HepG2 (cell line): ENCODE results near the gene SEMA7A. TPM values are rescaled to one million over a fixed set of nuclear protein-coding genes. Genes with fewer than 3 reads are reported as not detected.
A peak's percentile ranks its signal among the peaks of the same experiment; 100 is the strongest.

Source experiments
- AGO2 ChIP-seq: fragments of 200-400 bp; formaldehyde crosslinking; optimal IDR thresholded peaks from 2 replicates; pipeline ENCODE3; 2017; ENCODE audit warnings: mild to moderate bottlenecking, low read depth, low read length, moderate library complexity
- ELK4 ChIP-seq: sonication (generic); formaldehyde crosslinking; IDR thresholded peaks from 2 replicates; pipeline ENCODE4 v1.9.0; 2021; ENCODE audit warnings: missing genetic modification reagents, borderline replicate concordance
- HNF4A ChIP-seq: sonication (generic); formaldehyde crosslinking; IDR thresholded peaks from 2 replicates; pipeline ENCODE4 v1.4.0; 2020; ENCODE audit warnings: missing genetic modification reagents
- MLLT10 ChIP-seq: sonication (generic); formaldehyde crosslinking; IDR thresholded peaks from 2 replicates; pipeline ENCODE4 v1.4.0; 2020; ENCODE audit warnings: missing genetic modification reagents
- NCOA5 ChIP-seq: sonication (generic); formaldehyde crosslinking; IDR thresholded peaks from 2 replicates; pipeline ENCODE4 v1.4.0; 2020; ENCODE audit warnings: missing genetic modification reagents
- RNF2 ChIP-seq: fragments of 450-650 bp; conservative IDR thresholded peaks from 2 replicates; pipeline ENCODE4 v1.6.1; 2016; ENCODE audit warnings: low read depth
- RXRB ChIP-seq: IDR thresholded peaks from 2 replicates; pipeline ENCODE4 v1.6.1; 2016; ENCODE audit warnings: borderline replicate concordance, missing genetic modification reagents, missing compliant biosample characterization
- TMF1 ChIP-seq: sonication (generic); formaldehyde crosslinking; IDR thresholded peaks from 2 replicates; pipeline ENCODE4 v1.8.1; 2022; ENCODE audit warnings: low read depth, missing genetic modification reagents
- YEATS4 ChIP-seq: sonication (generic); formaldehyde crosslinking; IDR thresholded peaks from 2 replicates; pipeline ENCODE4 v1.4.0; 2020; ENCODE audit warnings: missing genetic modification reagents, borderline replicate concordance
- ZBTB7A ChIP-seq: sonication (generic); formaldehyde crosslinking; IDR thresholded peaks from 2 replicates; pipeline ENCODE4 v1.8.0; 2022; ENCODE audit warnings: mild to moderate bottlenecking, missing genetic modification reagents
- ZBTB7B ChIP-seq: sonication (generic); formaldehyde crosslinking; IDR thresholded peaks from 2 replicates; pipeline ENCODE4 v1.4.0; 2020; ENCODE audit warnings: missing genetic modification reagents
- ZFP37 ChIP-seq: sonication (generic); formaldehyde crosslinking; IDR thresholded peaks from 2 replicates; pipeline ENCODE4 v1.4.0; 2020; ENCODE audit warnings: missing genetic modification reagents, borderline replicate concordance
- ZMAT3 ChIP-seq: sonication (generic); formaldehyde crosslinking; conservative IDR thresholded peaks from 2 replicates; pipeline ENCODE4 v1.7.0; 2021; ENCODE audit warnings: missing genetic modification reagents
- ZNF18 ChIP-seq: sonication (generic); formaldehyde crosslinking; IDR thresholded peaks from 2 replicates; pipeline ENCODE4 v1.8.0; 2022; ENCODE audit warnings: mild to moderate bottlenecking, missing genetic modification reagents; ENCODE audit not compliant: insufficient replicate concordance
- ZNF205 ChIP-seq: IDR thresholded peaks from 2 replicates; pipeline ENCODE4 v1.6.1; 2018; ENCODE audit warnings: missing biosample characterization, missing genetic modification reagents
- ZNF275 ChIP-seq: sonication (generic); formaldehyde crosslinking; IDR thresholded peaks from 2 replicates; pipeline ENCODE4 v1.8.0; 2022; ENCODE audit warnings: missing genetic modification reagents, mild to moderate bottlenecking, inconsistent platforms, borderline replicate concordance
- ZNF484 ChIP-seq: sonication (generic); formaldehyde crosslinking; IDR thresholded peaks from 2 replicates; pipeline ENCODE4 v1.5.1; 2020; ENCODE audit warnings: mild to moderate bottlenecking, low read depth, missing genetic modification reagents, borderline replicate concordance
- ZNF496 ChIP-seq: sonication (generic); formaldehyde crosslinking; IDR thresholded peaks from 2 replicates; pipeline ENCODE4 v1.8.1; 2023; ENCODE audit warnings: mild to moderate bottlenecking, moderate library complexity, missing genetic modification reagents; ENCODE audit not compliant: insufficient replicate concordance
- ZNF552 ChIP-seq: sonication (generic); formaldehyde crosslinking; IDR thresholded peaks from 2 replicates; pipeline ENCODE4 v1.9.0; 2022; ENCODE audit warnings: missing genetic modification reagents, mild to moderate bottlenecking, borderline replicate concordance
- ZNF709 ChIP-seq: sonication (generic); formaldehyde crosslinking; IDR thresholded peaks from 2 replicates; pipeline ENCODE4 v1.5.0; 2020; ENCODE audit warnings: mild to moderate bottlenecking, missing genetic modification reagents
- ZNF724P ChIP-seq: sonication (generic); formaldehyde crosslinking; IDR thresholded peaks from 2 replicates; pipeline ENCODE4 v1.8.0; 2022; ENCODE audit warnings: missing genetic modification reagents, borderline replicate concordance
- ZSCAN22 ChIP-seq: sonication (generic); formaldehyde crosslinking; IDR thresholded peaks from 2 replicates; pipeline ENCODE4 v1.4.0; 2020; ENCODE audit warnings: mild to moderate bottlenecking, missing genetic modification reagents
- polyA plus RNA-seq, 8 experiments: library from polyadenylated mRNA; depleted of rRNA in 3 of 8; stranded (reverse) in 7 of 8; unstranded in 1 of 8; fragments of >200 nt; fragmentation: Illumina TruSeq in 4 of 8; extraction: Trizol in 4 of 8; gene quantifications; 2 replicates each; pipeline versions ENCODE4 v1.2.1 to v1.2.3, GENCODE V29; 2011 to 2016; ENCODE audit warnings: low read depth in 4 of 8, missing spikeins in 1 of 8, mixed read lengths in 1 of 8; ENCODE audit not compliant: insufficient read depth in 1 of 8
- total RNA-seq, 5 experiments: library from RNA; depleted of rRNA; stranded (reverse); fragments of >200 nt; fragmentation: Illumina TruSeq; extraction: Trizol; gene quantifications; 2 replicates each; pipeline ENCODE4 v1.2.3, GENCODE V29; 2016; ENCODE audit warnings: low read depth in 1 of 5
- TF ChIP-seq, protein P1 (sequence below): sonication (generic); formaldehyde crosslinking; IDR thresholded peaks from 2 replicates; pipeline ENCODE4 v1.4.0; 2020; ENCODE audit warnings: mild to moderate bottlenecking, missing genetic modification reagents
- TF ChIP-seq, protein P2 (sequence below): sonication (generic); formaldehyde crosslinking; IDR thresholded peaks from 2 replicates; pipeline ENCODE4 v1.4.0; 2020; ENCODE audit warnings: mild to moderate bottlenecking, missing genetic modification reagents

Gene SEMA7A
- total and polyA plus RNA-seq, 2 of the 13 experiments (the other 11 are each of a cell fraction or from before 2014, with no cell fraction given): 9.0 to 15.8 TPM

GRCh38 chr15:74365598-74366445, 67.9 kb downstream of the SEMA7A start (continued):
- TF ChIP-seq ZNF275: no peak
- TF ChIP-seq ZSCAN22: no peak
- TF ChIP-seq RNF2: peak; percentile 83
- peak; percentile 17; the same call in 1 of the 2 replicates for TF ChIP-seq RXRB
- TF ChIP-seq ZNF205 (CRISPR knock-in tag): 0 out of 2 replicates have a peak, but pooled peaks have one; percentile 22
- no peak for TF ChIP-seq ZBTB7A (CRISPR knock-in tag)
- peak; percentile 23; the same call in 1 of the 2 replicates for TF ChIP-seq HNF4A (CRISPR knock-in tag)
- no peak for TF ChIP-seq ZNF496 (CRISPR knock-in tag)
- TF ChIP-seq, protein P1, sequence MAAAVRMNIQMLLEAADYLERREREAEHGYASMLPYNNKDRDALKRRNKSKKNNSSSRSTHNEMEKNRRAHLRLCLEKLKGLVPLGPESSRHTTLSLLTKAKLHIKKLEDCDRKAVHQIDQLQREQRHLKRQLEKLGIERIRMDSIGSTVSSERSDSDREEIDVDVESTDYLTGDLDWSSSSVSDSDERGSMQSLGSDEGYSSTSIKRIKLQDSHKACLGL (CRISPR knock-in tag): 0 out of 2 replicates have a peak, but pooled peaks have one; percentile 32
- TF ChIP-seq MLLT10 (CRISPR knock-in tag): no peak
- no peak for TF ChIP-seq ELK4
- peak; percentile 71; the same call in 1 of the 2 replicates for TF ChIP-seq TMF1 (CRISPR knock-in tag)
- TF ChIP-seq AGO2: peak; percentile 59
- no peak for TF ChIP-seq ZNF552 (CRISPR knock-in tag)
- TF ChIP-seq ZNF709 (CRISPR knock-in tag): no peak
- 0 out of 2 replicates have a peak, but pooled peaks have one; percentile 21 for TF ChIP-seq ZMAT3 (CRISPR knock-in tag)
- peak; percentile 42 for TF ChIP-seq ZNF18
- peak; percentile 34; the same call in 1 of the 2 replicates for TF ChIP-seq YEATS4 (CRISPR knock-in tag)
- no peak for TF ChIP-seq ZNF724P (CRISPR knock-in tag)
- TF ChIP-seq ZNF484: no peak
- no peak for TF ChIP-seq ZFP37 (CRISPR knock-in tag)
- peak; percentile 71 for TF ChIP-seq ZBTB7B (CRISPR knock-in tag)
- TF ChIP-seq NCOA5: no peak
- TF ChIP-seq, protein P2, sequence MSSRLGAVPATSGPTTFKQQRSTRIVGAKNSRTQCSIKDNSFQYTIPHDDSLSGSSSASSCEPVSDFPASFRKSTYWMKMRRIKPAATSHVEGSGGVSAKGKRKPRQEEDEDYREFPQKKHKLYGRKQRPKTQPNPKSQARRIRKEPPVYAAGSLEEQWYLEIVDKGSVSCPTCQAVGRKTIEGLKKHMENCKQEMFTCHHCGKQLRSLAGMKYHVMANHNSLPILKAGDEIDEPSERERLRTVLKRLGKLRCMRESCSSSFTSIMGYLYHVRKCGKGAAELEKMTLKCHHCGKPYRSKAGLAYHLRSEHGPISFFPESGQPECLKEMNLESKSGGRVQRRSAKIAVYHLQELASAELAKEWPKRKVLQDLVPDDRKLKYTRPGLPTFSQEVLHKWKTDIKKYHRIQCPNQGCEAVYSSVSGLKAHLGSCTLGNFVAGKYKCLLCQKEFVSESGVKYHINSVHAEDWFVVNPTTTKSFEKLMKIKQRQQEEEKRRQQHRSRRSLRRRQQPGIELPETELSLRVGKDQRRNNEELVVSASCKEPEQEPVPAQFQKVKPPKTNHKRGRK: no peak
